Mucosa of rectum (tissue), 2 donors: Measurements from ENCODE around the gene TOR1B.
A peak's percentile ranks its signal among the peaks of the same experiment; 100 is the strongest.
"Not testable (repeated sequence)": the region's sequence is repeated elsewhere in the genome, so short reads cannot be mapped to it uniquely, and the experiment has no call there.

Experiments used
- H3K27ac ChIP-seq, 2 donors: one replicate each; pipeline ENCODE4 v1.7.0; 2013; ENCODE audit warnings: inconsistent platforms in 2 of 2, low read depth in 2 of 2, low read length in 2 of 2
- H3K27me3 ChIP-seq, 2 donors: one replicate each; pipeline ENCODE4 v1.7.0; 2013; ENCODE audit warnings: low read length in 2 of 2; ENCODE audit not compliant: control insufficient read depth in 2 of 2, insufficient read depth in 2 of 2
- H3K36me3 ChIP-seq, 2 donors: one replicate each; pipeline ENCODE4 v1.7.0; 2013; ENCODE audit warnings: low read length in 2 of 2; ENCODE audit not compliant: control insufficient read depth in 2 of 2, insufficient read depth in 2 of 2
- H3K4me1 ChIP-seq, 2 donors: one replicate each; pipeline ENCODE4 v1.7.0; 2013; ENCODE audit warnings: low read length in 2 of 2, mild to moderate bottlenecking in 1 of 2; ENCODE audit not compliant: control insufficient read depth in 2 of 2, insufficient read depth in 2 of 2
- H3K4me3 ChIP-seq, 2 donors: one replicate each; pipeline ENCODE4 v1.7.0; 2013; ENCODE audit warnings: low read length in 2 of 2
- H3K9ac ChIP-seq, 2 donors: one replicate each; pipeline ENCODE4 v1.7.0; 2013; ENCODE audit warnings: low read length in 2 of 2, low read depth in 1 of 2, mild to moderate bottlenecking in 1 of 2
- H3K9me3 ChIP-seq, 2 donors: one replicate each; pipeline ENCODE4 v1.7.0; 2013; ENCODE audit warnings: low read length in 2 of 2; ENCODE audit not compliant: control insufficient read depth in 2 of 2
- donor health status: healthy.
- donor health status: Normal muscosa, but diverticular disease.

The TOR1B gene

GRCh38 chr9:129762370-129762984 is 40.5 kb upstream of the TOR1B start:
- not testable (repeated sequence) for H3K9ac ChIP-seq
- peak overlapping the region; percentile 68 to 89 for H3K27ac ChIP-seq

DNA sequence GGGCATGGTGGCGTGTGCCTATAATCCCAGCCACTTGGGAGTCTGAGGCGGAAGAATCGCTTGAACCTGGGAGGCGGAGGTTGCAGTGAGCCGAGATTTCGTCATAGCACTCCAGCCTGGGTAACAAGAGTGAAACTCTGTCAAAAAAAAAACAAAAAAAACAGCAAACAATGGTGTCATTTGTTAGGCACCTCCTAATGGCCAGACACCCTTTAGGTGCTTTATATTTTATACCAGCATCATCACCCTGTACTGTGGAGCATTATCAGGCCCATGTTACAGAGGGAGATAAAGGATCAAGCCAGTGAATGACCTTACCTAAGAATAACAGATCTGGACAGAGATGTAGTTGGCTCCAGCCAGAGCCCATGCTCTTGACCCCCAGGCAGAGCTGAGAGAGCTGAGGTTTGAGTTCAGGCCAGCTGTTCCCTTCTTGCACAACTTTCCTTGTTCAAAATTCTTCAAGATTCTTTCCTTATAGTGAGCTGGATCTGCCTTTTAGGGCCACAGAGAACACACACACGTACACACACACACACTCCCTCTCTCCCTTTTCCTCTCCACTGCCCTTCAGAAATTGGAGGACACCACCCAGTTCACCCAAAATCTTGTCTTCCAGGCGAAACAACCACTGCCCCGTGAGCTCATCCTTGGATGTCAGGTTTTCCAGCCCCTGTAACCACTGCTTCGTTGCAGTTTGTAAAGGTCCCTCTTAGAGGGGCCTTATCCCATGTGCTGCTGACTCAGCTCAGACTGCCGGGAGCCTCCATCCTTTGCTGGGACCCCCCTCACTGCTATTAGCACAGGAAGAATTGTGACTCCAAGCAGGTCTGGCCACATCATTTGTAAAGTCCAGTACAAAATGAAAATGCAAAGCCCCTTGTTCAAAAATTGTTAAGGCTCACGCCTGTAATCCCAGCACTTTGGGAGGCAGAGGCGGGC is 39.7 kb upstream of the TOR1B start:
- H3K9ac ChIP-seq: peak overlapping the region in 1 of 2 donors; percentile 24
- H3K9me3 ChIP-seq: no peaks in the 10 kb centered on the region
- peak overlapping the region; percentile 68 to 89 for H3K27ac ChIP-seq
- H3K27me3 ChIP-seq: no peaks in the 10 kb centered on the region
- H3K36me3 ChIP-seq: no peaks in the 10 kb centered on the region
- H3K4me3 ChIP-seq: no peak overlapping the region
- peaks cover 7 to 26% of the 10 kb centered on the region in 2 donors for H3K4me1 ChIP-seq

More at GRCh38 chr9:129762370-129762984, 40.5 kb upstream of the TOR1B start:
- not testable (repeated sequence) for H3K36me3 ChIP-seq, H3K9me3 ChIP-seq, H3K4me3 ChIP-seq, H3K27me3 ChIP-seq
- H3K4me1 ChIP-seq: peaks cover 7 to 26% of the 10 kb centered on the region in 2 donors

GRCh38 chr9:129765764-129766317 is 37.1 kb upstream of the TOR1B start:
- H3K9me3 ChIP-seq: no peaks in the 10 kb centered on the region
- H3K27ac ChIP-seq: no peak overlapping the region
- H3K4me3 ChIP-seq: no peak overlapping the region
- no peaks in the 10 kb centered on the region for H3K27me3 ChIP-seq
- H3K4me1 ChIP-seq: peaks cover 7 to 26% of the 10 kb centered on the region in 2 donors
- H3K36me3 ChIP-seq: no peaks in the 10 kb centered on the region
- H3K9ac ChIP-seq: no peak overlapping the region

- no peaks in the 10 kb centered on the region for H3K9me3 ChIP-seq
- no peak overlapping the region for H3K4me3 ChIP-seq
- H3K9ac ChIP-seq: no peak overlapping the region
- H3K4me1 ChIP-seq: peaks cover 0 to 2% of the 10 kb centered on the region in 2 donors
- no peaks in the 10 kb centered on the region for H3K36me3 ChIP-seq
- no peaks in the 10 kb centered on the region for H3K27me3 ChIP-seq
- H3K27ac ChIP-seq: no peak overlapping the region
These were observed 34.5 kb upstream of the TOR1B start for GRCh38 chr9:129768486-129768885.

DNA sequence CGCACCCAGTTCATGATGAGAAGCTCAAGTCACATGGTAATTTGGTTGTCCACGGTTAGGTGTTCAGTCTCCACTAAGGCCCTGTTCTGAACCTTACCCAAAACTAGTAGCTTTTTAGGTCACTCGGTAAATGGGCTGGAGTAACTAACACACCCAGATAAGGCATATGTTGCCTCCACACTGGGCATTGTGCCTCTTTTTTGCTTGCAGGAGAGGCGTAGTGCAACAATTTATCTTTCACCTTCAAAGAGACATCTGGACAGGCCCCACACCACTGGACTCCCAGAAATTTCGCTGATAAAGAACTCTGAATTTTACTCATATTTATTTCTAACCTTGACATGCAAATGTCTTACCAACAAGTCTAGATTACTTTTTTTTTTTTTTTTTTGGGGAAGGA is 33.3 kb upstream of the TOR1B start:
- Histone ChIP-seq H3K4me1 (no peaks in the 10 kb centered on the region), H3K4me3 (no peak overlapping the region), H3K27ac (no peak overlapping the region)

DNA sequence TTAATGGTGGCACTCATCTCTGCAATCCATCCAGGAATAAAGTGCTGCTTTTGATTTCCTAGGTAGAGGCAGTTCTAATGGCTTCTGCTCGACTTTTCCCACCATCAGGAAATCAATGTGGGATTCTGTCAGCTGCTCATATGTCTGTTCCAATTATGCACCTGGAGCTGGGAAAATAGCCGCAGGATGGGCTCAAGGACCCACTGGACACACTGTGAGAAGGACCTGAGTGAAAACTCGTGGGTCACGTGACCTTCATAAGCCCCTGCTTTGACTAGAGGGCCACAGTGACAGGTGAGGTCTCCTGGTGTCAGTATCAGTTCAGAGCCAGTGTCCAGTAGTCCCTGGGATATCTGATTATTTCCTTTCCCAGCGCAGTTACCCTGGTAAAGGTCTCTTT is 32.2 kb upstream of the TOR1B start:
- no peaks in the 10 kb centered on the region for H3K9me3 ChIP-seq
- no peaks in the 10 kb centered on the region for H3K27me3 ChIP-seq
- H3K4me1 ChIP-seq: no peaks in the 10 kb centered on the region
- no peak overlapping the region for H3K27ac ChIP-seq
- H3K4me3 ChIP-seq: no peak overlapping the region
- no peak overlapping the region for H3K9ac ChIP-seq
- no peaks in the 10 kb centered on the region for H3K36me3 ChIP-seq

More for the DNA sequence above, 33.3 kb upstream of the TOR1B start:
- H3K27me3 ChIP-seq: no peaks in the 10 kb centered on the region
- no peak overlapping the region for H3K9ac ChIP-seq
- H3K36me3 ChIP-seq: no peaks in the 10 kb centered on the region
- H3K9me3 ChIP-seq: no peaks in the 10 kb centered on the region

GRCh38 chr9:129773262-129774048 is 29.5 kb upstream of the TOR1B start:
- Histone ChIP-seq H3K27ac (no peak overlapping the region), H3K9ac (no peak overlapping the region), H3K4me1 (peaks cover 5 to 9% of the 10 kb centered on the region in 2 donors), H3K27me3 (no peaks in the 10 kb centered on the region), H3K9me3 (no peaks in the 10 kb centered on the region), H3K4me3 (no peak overlapping the region), H3K36me3 (no peaks in the 10 kb centered on the region)

DNA sequence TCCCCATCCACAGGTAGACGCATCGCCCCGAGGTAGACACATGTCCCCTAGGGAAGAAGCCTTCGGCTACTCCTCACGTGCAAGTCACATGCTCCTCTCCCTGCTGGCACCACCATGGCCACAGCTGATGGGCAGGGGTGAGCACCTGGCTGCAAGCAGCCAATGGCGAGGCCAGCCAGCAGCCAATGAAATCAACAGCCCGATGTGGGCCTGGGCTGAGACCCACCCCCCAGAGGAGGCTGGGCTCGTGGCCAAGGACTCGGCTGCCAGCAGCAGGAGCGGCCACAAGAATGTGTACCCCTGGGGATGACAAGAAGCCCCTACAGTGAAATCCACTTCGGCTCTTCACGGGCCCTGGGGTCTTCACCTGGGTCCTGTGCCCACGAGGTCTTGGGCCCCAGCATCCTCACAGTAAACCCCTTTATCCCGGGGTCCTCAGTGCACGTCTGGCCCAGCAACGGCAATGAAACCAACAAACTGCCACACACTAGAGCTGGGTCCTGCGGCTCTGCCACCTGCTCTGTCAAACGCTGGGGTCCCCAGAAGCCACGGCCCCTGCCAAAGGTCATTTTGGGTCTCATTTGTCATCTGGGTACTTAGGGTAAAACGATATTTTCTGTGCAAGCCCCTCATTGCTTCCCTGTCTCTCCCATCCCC is 28.1 kb upstream of the TOR1B start:
- Histone ChIP-seq H3K27ac (no peak overlapping the region), H3K27me3 (no peaks in the 10 kb centered on the region), H3K4me3 (no peak overlapping the region), H3K9me3 (no peaks in the 10 kb centered on the region), H3K4me1 (peaks cover 5 to 9% of the 10 kb centered on the region in 2 donors), H3K36me3 (no peaks in the 10 kb centered on the region), H3K9ac (no peak overlapping the region)

DNA sequence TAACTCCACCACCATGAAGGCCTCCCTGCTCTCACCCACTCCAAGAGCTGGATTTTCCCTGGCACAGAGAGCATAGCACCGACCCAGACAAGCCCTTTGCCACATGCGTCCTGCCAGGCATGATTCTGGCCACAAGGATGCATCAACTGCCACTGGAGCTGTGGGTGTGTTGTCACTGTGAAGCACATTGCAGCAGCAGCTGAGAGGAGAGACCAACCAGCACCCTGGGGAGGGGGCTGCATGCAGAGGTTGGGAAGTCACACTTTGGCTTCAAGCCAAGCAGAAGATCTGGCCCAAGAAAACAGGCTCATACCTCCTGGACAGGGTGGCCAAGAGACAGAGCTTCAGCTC is 27.6 kb upstream of the TOR1B start:
- Histone ChIP-seq H3K4me1 (peaks cover 5 to 9% of the 10 kb centered on the region in 2 donors), H3K9me3 (no peaks in the 10 kb centered on the region), H3K27me3 (no peaks in the 10 kb centered on the region), H3K27ac (no peak overlapping the region), H3K9ac (no peak overlapping the region), H3K4me3 (no peak overlapping the region), H3K36me3 (no peaks in the 10 kb centered on the region)
